NCI-H2196 treated with DMSO at 0.1 percent for 48 hours (cell line): ENCODE data around the gene DNAJC1.

Experiments used
- DNase-seq: peaks from one replicate; lab custom pipeline; 2025; ENCODE audit not compliant: unreplicated experiment; lab: John Stamatoyannopoulos, UW

Gene DNAJC1

GRCh38 chr10:22006379-22006884 lies 2.9 kb upstream of the DNAJC1 start:
- DNase-seq, result no peak

GRCh38 chr10:22005763-22006162 lies 2.2 kb upstream of the DNAJC1 start:
- no peak for DNase-seq

GRCh38 chr10:22003964-22004281 lies 393 bp upstream of the DNAJC1 start:
- no peak for DNase-seq

- no peak for DNase-seq
Measured at GRCh38 chr10:22002591-22003176, 846 bp downstream of the DNAJC1 start.

GRCh38 chr10:21995557-21995956 lies 8.0 kb downstream of the DNAJC1 start:
- DNase-seq, result no peak

GRCh38 chr10:21993360-21994001 lies 10.0 kb downstream of the DNAJC1 start:
- no peak for DNase-seq

GRCh38 chr10:21991785-21992184 lies 11.7 kb downstream of the DNAJC1 start:
- DNase-seq, result no peak

- DNase-seq, result no peak
Measured at GRCh38 chr10:21990449-21990848, 13.1 kb downstream of the DNAJC1 start.

GRCh38 chr10:21989453-21990154 lies 13.9 kb downstream of the DNAJC1 start:
- peak; percentile 57 for DNase-seq

GRCh38 chr10:21985541-21985940 lies 18.0 kb downstream of the DNAJC1 start:
- no peak for DNase-seq

GRCh38 chr10:21981118-21981517 lies 22.4 kb downstream of the DNAJC1 start:
- no peak for DNase-seq

GRCh38 chr10:21980691-21981090 lies 22.8 kb downstream of the DNAJC1 start:
- DNase-seq, result no peak

GRCh38 chr10:21978191-21978862 lies 25.2 kb downstream of the DNAJC1 start:
- DNase-seq, result no peak

- DNase-seq, result no peak
Measured at GRCh38 chr10:21976739-21977138, 26.8 kb downstream of the DNAJC1 start.

GRCh38 chr10:21976280-21976679 lies 27.2 kb downstream of the DNAJC1 start:
- no peak for DNase-seq

- peak; percentile 71 for DNase-seq
Measured at GRCh38 chr10:21975378-21975990, 28.0 kb downstream of the DNAJC1 start.

GRCh38 chr10:21972584-21972983 lies 30.9 kb downstream of the DNAJC1 start:
- DNase-seq, result no peak

GRCh38 chr10:21969326-21970287 lies 33.9 kb downstream of the DNAJC1 start:
- DNase-seq, result no peak

- no peak for DNase-seq
Measured at GRCh38 chr10:21964983-21965665, 38.4 kb downstream of the DNAJC1 start.

GRCh38 chr10:21962358-21962757 lies 41.2 kb downstream of the DNAJC1 start:
- no peak for DNase-seq
